ENCODE results near the gene TNKS1BP1.

The TNKS1BP1 gene

GRCh38 chr11:57256119-57256518 is 68.6 kb downstream of the TNKS1BP1 start:
- no peaks in the 10 kb centered on the region for H3K4me1 Mint-ChIP-seq (ENCODE audit: low read depth)
- peaks cover 36% of the 10 kb centered on the region for H3K27me3 Mint-ChIP-seq
- no peak overlapping the region for H3K27ac Mint-ChIP-seq
- no peaks in the 10 kb centered on the region for H3K36me3 Mint-ChIP-seq (ENCODE audit: low read depth)
- H3K4me3 Mint-ChIP-seq = no peak overlapping the region
- DNase-seq = no peak
- no peaks in the 10 kb centered on the region for H3K9me3 Mint-ChIP-seq

DNA sequence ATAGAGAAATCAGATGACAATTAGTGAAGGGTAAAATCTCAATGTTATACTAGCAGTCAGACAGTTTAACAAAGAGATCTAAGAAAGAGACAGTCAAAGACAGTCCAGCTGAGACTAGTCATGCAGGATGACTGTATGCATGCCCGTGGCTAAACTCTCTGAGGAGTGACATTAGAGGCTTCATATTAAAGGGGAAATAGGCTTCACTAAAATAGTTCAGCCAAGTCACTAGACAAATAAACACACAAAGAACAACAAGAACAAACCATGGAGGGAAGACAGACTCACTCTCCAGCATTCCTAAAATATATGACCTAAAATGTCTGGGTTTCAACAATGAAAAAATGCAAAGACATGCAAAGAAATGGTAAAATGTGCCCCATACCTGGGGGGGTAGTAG is 69.1 kb downstream of the TNKS1BP1 start:
- Mint-ChIP-seq H3K27ac (no peak overlapping the region), H3K9me3 (no peaks in the 10 kb centered on the region), H3K36me3 (ENCODE audit: low read depth) (no peaks in the 10 kb centered on the region), H3K27me3 (peaks cover 40% of the 10 kb centered on the region), H3K4me1 (ENCODE audit: low read depth) (no peaks in the 10 kb centered on the region), H3K4me3 (no peak overlapping the region)
- DNase-seq = no peak

- H3K9me3 Mint-ChIP-seq = no peaks in the 10 kb centered on the region
Measured at GRCh38 chr11:57254631-57255030, 70.1 kb downstream of the TNKS1BP1 start.

DNA sequence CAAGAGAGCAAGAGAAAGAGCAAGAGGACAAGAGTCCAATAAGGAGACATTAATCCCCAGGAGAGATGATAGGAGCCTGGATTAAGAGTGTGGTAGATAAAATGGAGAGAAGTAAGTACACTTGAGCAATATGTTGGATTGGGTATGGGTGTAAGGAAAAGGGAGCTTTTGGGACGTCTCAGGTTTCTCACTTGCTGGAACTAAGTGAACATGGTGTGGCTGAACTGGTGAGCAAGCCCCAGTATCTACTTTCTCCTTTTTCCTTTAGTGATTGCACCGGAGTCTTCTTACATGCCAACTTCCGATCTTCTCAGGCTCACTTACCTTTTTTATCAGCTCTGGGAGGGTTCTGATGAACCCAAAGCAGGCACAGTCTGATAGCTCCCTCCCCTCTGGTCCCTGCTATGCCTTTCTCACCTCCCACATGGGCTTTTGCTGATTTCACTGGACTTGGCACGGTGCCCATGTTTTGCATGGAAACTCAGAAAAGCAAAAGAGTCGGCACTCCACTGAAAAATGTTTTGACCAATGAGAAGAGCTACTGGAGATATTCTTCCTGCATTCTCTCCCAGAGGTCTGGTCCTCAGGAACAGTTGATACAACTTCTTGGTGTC is 73.2 kb downstream of the TNKS1BP1 start:
- Mint-ChIP-seq H3K4me3 (no peak overlapping the region), H3K27ac (no peak overlapping the region), H3K9me3 (no peaks in the 10 kb centered on the region), H3K27me3 (peaks cover 44% of the 10 kb centered on the region), H3K36me3 (ENCODE audit: low read depth) (no peaks in the 10 kb centered on the region), H3K4me1 (ENCODE audit: low read depth) (peaks cover 10% of the 10 kb centered on the region)
- DNase-seq = no peak

More at GRCh38 chr11:57254631-57255030, 70.1 kb downstream of the TNKS1BP1 start:
- peaks cover 6% of the 10 kb centered on the region for H3K4me1 Mint-ChIP-seq (ENCODE audit: low read depth)
- peaks cover 40% of the 10 kb centered on the region for H3K27me3 Mint-ChIP-seq
- DNase-seq = no peak
- H3K27ac Mint-ChIP-seq = no peak overlapping the region
- H3K36me3 Mint-ChIP-seq (ENCODE audit: low read depth) = no peaks in the 10 kb centered on the region
- H3K4me3 Mint-ChIP-seq = no peak overlapping the region

GRCh38 chr11:57251037-57251436 is 73.7 kb downstream of the TNKS1BP1 start:
- H3K36me3 Mint-ChIP-seq (ENCODE audit: low read depth) = no peaks in the 10 kb centered on the region

More at GRCh38 chr11:57251037-57251436, 73.7 kb downstream of the TNKS1BP1 start:
- Mint-ChIP-seq H3K9me3 (no peaks in the 10 kb centered on the region), H3K27me3 (peaks cover 42% of the 10 kb centered on the region), H3K27ac (no peak overlapping the region), H3K4me3 (no peak overlapping the region), H3K4me1 (ENCODE audit: low read depth) (peaks cover 10% of the 10 kb centered on the region)
- DNase-seq = no peak

Data from activated T-cell treated with anti-CD3 and anti-CD28 coated beads, Interleukin-2, amount 50 U/mL, for 24 hours (primary cell).